ENCODE measurements around the gene GRIK3. TPM values are rescaled to one million over a fixed set of nuclear protein-coding genes. Genes with fewer than 3 reads are reported as not detected.

GRIK3 gene
- total and polyA plus RNA-seq, 8 donors: under 0.01 to 4.9 (median 0.46) TPM; not detected in 1

DNA sequence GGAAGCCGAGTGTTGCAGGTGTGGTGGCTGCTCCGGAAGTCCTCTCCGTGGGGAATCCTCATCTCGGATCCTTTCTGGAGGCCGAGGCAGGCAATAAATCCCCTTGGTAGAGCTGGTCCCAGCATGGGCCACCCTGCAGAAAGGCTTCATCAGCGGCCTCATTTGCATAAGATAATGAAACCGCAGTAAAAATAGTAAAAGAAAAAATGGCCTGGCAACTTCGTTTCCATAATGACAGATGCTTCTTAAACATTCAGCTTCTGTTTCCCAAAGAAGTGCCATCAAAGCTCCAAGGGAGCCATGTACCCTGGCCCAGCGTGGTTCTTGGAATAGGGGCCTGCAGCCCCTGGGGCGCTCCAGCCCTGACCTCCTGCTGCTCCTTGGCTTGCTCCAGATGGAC is 244.1 kb downstream of the GRIK3 start:
- Histone ChIP-seq H3K9me3 (no peaks in the 10 kb centered on the region), H3K27ac (no peak overlapping the region), H3K27me3 (peaks cover 0 to 59% (median 0%) of the 10 kb centered on the region in 3 donors), H3K4me3 (no peak overlapping the region), H3K4me1 (no peaks in the 10 kb centered on the region), H3K36me3 (no peaks in the 10 kb centered on the region)
- no peak for DNase-seq
- WGBS, 5 donors: 60 to 67% (median 64%) methylated on average over 10 of the region's 10 CpGs
- TF ChIP-seq, protein P1, sequence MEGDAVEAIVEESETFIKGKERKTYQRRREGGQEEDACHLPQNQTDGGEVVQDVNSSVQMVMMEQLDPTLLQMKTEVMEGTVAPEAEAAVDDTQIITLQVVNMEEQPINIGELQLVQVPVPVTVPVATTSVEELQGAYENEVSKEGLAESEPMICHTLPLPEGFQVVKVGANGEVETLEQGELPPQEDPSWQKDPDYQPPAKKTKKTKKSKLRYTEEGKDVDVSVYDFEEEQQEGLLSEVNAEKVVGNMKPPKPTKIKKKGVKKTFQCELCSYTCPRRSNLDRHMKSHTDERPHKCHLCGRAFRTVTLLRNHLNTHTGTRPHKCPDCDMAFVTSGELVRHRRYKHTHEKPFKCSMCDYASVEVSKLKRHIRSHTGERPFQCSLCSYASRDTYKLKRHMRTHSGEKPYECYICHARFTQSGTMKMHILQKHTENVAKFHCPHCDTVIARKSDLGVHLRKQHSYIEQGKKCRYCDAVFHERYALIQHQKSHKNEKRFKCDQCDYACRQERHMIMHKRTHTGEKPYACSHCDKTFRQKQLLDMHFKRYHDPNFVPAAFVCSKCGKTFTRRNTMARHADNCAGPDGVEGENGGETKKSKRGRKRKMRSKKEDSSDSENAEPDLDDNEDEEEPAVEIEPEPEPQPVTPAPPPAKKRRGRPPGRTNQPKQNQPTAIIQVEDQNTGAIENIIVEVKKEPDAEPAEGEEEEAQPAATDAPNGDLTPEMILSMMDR (IDR thresholded peaks at IDR 0.05): no peak
- TF ChIP-seq EP300 (IDR thresholded peaks at IDR 0.05) (no peak), POLR2A (IDR thresholded peaks at IDR 0.05) (no peak), POLR2AphosphoS5 (IDR thresholded peaks at IDR 0.05) (no peak)
- intact Hi-C loops (cut with DNase I; ENCODE audit: low total_unique reads): no loop called here

DNA sequence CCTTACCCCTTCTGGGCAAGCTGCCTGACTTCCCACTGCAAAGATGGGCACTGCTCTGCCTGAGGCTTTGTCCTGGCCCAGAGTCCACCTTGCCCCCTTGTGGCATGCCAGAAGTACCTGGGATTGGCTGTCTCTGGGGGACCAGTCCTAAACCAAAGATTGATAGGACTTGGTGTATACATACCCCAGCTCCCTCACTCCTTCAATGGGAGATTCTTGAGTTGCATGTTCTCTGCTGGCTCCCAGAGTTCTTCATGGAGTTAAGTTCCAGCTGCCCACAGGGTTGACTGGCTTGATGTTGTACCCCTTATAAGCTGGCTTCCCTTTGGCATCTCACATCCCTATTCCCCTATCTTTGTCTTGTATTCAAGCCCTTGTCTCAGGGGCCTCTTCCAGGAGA is 244.8 kb downstream of the GRIK3 start:
- no peaks in the 10 kb centered on the region for H3K9me3 ChIP-seq
- peaks cover 0 to 63% (median 0%) of the 10 kb centered on the region in 3 donors for H3K27me3 ChIP-seq
- intact Hi-C loops (cut with DNase I; ENCODE audit: low total_unique reads): no loop called here
- DNase-seq: no peak
- H3K4me1 ChIP-seq: no peaks in the 10 kb centered on the region
- no peak overlapping the region for H3K27ac ChIP-seq
- TF ChIP-seq POLR2AphosphoS5 (IDR thresholded peaks at IDR 0.05): no peak
- TF ChIP-seq, protein P1 (IDR thresholded peaks at IDR 0.05): no peak
- TF ChIP-seq EP300 (IDR thresholded peaks at IDR 0.05): no peak
- no peak for TF ChIP-seq POLR2A (IDR thresholded peaks at IDR 0.05)
- no peak overlapping the region for H3K4me3 ChIP-seq
- H3K36me3 ChIP-seq: no peaks in the 10 kb centered on the region

DNA sequence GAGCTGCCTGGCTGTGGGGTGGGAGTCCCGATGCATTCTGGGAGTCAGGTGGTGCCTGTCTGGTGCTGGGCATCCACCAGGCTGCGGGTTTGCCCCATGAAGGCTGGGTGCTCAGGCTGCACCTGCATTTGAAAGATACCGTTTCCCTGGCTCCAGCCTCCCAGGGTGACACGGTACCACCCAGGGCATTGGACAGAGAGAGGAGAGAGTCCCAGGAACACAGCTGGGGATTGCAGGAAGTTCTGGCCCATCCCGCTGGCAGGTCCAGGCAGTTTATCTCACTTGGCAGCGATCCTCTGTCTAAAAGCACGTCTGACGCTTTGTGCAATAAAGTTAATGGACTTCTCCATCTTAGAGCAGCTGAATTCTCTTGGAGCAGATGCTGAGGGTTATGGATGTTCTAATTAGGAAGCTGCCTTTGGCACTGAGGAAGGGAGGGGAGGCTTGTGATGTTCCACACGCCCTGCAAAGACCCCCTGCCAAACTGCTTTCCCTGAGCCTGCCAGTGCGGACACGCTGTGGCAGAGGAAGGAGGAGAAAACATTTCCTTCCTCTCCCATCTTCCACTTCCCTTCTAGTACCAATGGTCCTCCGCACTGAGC is 246.9 kb downstream of the GRIK3 start:
- Histone ChIP-seq H3K36me3 (no peaks in the 10 kb centered on the region), H3K4me3 (no peak overlapping the region), H3K27me3 (peaks cover 0 to 72% (median 0%) of the 10 kb centered on the region in 3 donors), H3K4me1 (no peaks in the 10 kb centered on the region), H3K27ac (no peak overlapping the region), H3K9me3 (no peaks in the 10 kb centered on the region)
- DNase-seq: peak in 1 of 2 donors; percentile 26
- no peak for TF ChIP-seq POLR2AphosphoS5 (IDR thresholded peaks at IDR 0.05)
- TF ChIP-seq POLR2A (IDR thresholded peaks at IDR 0.05): no peak
- no peak for TF ChIP-seq EP300 (IDR thresholded peaks at IDR 0.05)
- TF ChIP-seq, protein P1 (IDR thresholded peaks at IDR 0.05): no peak
- intact Hi-C loops (cut with DNase I; ENCODE audit: low total_unique reads): no loop called here
- WGBS, 5 donors: 45 to 62% (median 54%) methylated on average over 9 to 12 of the region's 12 CpGs

DNA sequence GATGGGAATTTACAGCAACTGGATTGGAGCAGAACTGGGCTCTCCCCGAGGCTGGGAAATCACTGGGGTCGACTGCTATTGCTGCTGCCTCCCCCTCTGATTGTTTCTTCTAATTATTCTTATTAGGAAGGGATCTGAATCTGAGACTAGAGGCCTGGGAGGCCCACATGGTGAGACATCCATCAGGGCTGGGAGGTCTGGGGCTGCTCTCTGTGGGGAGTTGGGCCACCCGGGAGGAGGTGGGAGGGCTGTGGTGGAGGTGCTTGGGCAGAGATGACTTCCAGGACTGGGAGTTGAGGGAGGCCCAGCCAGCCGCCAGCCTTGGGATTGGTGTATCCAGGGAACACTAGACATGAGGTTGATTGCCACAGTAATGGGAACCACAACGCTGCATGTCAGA is 247.9 kb downstream of the GRIK3 start:
- 60 to 74% (median 70%) methylated on average over 5 of the region's 5 CpGs for whole genome bisulfite sequencing, 5 donors
- no peak overlapping the region for H3K4me3 ChIP-seq
- H3K36me3 ChIP-seq: no peaks in the 10 kb centered on the region
- no peak overlapping the region for H3K27ac ChIP-seq
- H3K27me3 ChIP-seq: peaks cover 0 to 66% (median 0%) of the 10 kb centered on the region in 3 donors
- intact Hi-C loops (cut with DNase I; ENCODE audit: low total_unique reads): no loop called here
- H3K4me1 ChIP-seq: no peaks in the 10 kb centered on the region
- H3K9me3 ChIP-seq: no peaks in the 10 kb centered on the region
- no peak for DNase-seq
- TF ChIP-seq POLR2A (IDR thresholded peaks at IDR 0.05): no peak
- TF ChIP-seq, protein P1 (IDR thresholded peaks at IDR 0.05): no peak
- TF ChIP-seq POLR2AphosphoS5 (IDR thresholded peaks at IDR 0.05): no peak

All from stomach (tissue), 9 donors.